Upper lobe of right lung (tissue), 1 donor: ENCODE results near the gene FOXO1. TPM values are rescaled to one million over a fixed set of nuclear protein-coding genes. Genes with fewer than 3 reads are reported as not detected.

ENCODE experiments used
- ATAC-seq: fragments of 200-7000 bp; cut with Tn5 transposase; one replicate; pipeline ENCODE4 v1.9.1; 2020; ENCODE audit warnings: mild to moderate bottlenecking, moderate library complexity
- DNase-seq: peaks from one replicate; pipeline ENCODE4 v3.0.0-alpha.2; 2020
- H3K27ac ChIP-seq: fragments of 200-600 bp; one replicate; pipeline ENCODE4 v1.8.0; 2022
- H3K27me3 ChIP-seq: fragments of 200-600 bp; one replicate; pipeline ENCODE4 v1.8.0; 2022; ENCODE audit warnings: mild to moderate bottlenecking
- H3K36me3 ChIP-seq: fragments of 200-600 bp; one replicate; pipeline ENCODE4 v1.8.0; 2022
- H3K4me1 ChIP-seq: fragments of 200-600 bp; one replicate; pipeline ENCODE4 v1.8.0; 2022
- H3K4me3 ChIP-seq: fragments of 200-600 bp; one replicate; pipeline ENCODE4 v1.8.0; 2022; ENCODE audit warnings: mild to moderate bottlenecking
- H3K9me3 ChIP-seq: fragments of 200-600 bp; one replicate; pipeline ENCODE4 v1.8.0; 2022
- CTCF ChIP-seq: fragments of 200-600 bp; IDR thresholded peaks from one replicate; pipeline ENCODE4 v1.8.0; 2022; ENCODE audit warnings: antibody characterized with exemption
- intact Hi-C: fragments of 100-400 bp; cut with DNase I; formaldehyde crosslinking; loops from one replicate; pipeline ENCODE4 v1.11.0; 2022
- total RNA-seq: library from RNA; stranded (reverse); fragmentation: NEBNext Ultra II Directional; extraction: Animal tissue kit (Norgen Biotek cat#: 25700); gene quantifications from one replicate; pipeline ENCODE4 v1.2.1, GENCODE V29; 2021
- donor health status: DM: no; HTN: yes; CAD: no; lungs with severe emphysema.

Gene FOXO1
- total RNA-seq, 1 donor from 2014 or later = 29.4 TPM

- peaks cover 39% of the 10 kb centered on the region for H3K4me1 ChIP-seq
Measured at GRCh38 chr13:40651866-40652587, 14.4 kb downstream of the FOXO1 start.

GRCh38 chr13:40648841-40649240, 17.6 kb downstream of the FOXO1 start:
- no peak for TF ChIP-seq CTCF
- intact Hi-C loops = no loop called here
- H3K9me3 ChIP-seq = no peaks in the 10 kb centered on the region
- H3K27me3 ChIP-seq = no peaks in the 10 kb centered on the region
- no peak overlapping the region for H3K4me3 ChIP-seq
- no peak for ATAC-seq
- peaks cover 55% of the 10 kb centered on the region for H3K4me1 ChIP-seq
- no peaks in the 10 kb centered on the region for H3K36me3 ChIP-seq
- DNase-seq = no peak
- H3K27ac ChIP-seq = no peak overlapping the region

More at GRCh38 chr13:40651866-40652587, 14.4 kb downstream of the FOXO1 start:
- no peaks in the 10 kb centered on the region for H3K27me3 ChIP-seq
- no peak overlapping the region for H3K27ac ChIP-seq
- no peak for TF ChIP-seq CTCF
- no peak for ATAC-seq
- DNase-seq = no peak
- no peak overlapping the region for H3K4me3 ChIP-seq
- no peaks in the 10 kb centered on the region for H3K9me3 ChIP-seq
- H3K36me3 ChIP-seq = no peaks in the 10 kb centered on the region
- intact Hi-C loops = no loop called here

- DNase-seq (no peak), ATAC-seq (no peak)
- TF ChIP-seq CTCF = no peak
- no peak overlapping the region for H3K4me3 ChIP-seq
- H3K27ac ChIP-seq = no peak overlapping the region
- H3K27me3 ChIP-seq = no peaks in the 10 kb centered on the region
- H3K4me1 ChIP-seq = peaks cover 47% of the 10 kb centered on the region
- no peaks in the 10 kb centered on the region for H3K36me3 ChIP-seq
- no peaks in the 10 kb centered on the region for H3K9me3 ChIP-seq
- intact Hi-C loops = no loop called here
Measured at GRCh38 chr13:40648040-40648439, 18.4 kb downstream of the FOXO1 start.

GRCh38 chr13:40644838-40645604, 21.4 kb downstream of the FOXO1 start:
- H3K27me3 ChIP-seq = no peaks in the 10 kb centered on the region
- no peak overlapping the region for H3K4me3 ChIP-seq
- ATAC-seq (no peak), DNase-seq (no peak)
- no peak overlapping the region for H3K27ac ChIP-seq
- no peaks in the 10 kb centered on the region for H3K36me3 ChIP-seq
- TF ChIP-seq CTCF = no peak
- peaks cover 44% of the 10 kb centered on the region for H3K4me1 ChIP-seq
- H3K9me3 ChIP-seq = no peaks in the 10 kb centered on the region
- intact Hi-C loops = no loop called here

- no peaks in the 10 kb centered on the region for H3K27me3 ChIP-seq
- no peak for TF ChIP-seq CTCF
- DNase-seq (no peak), ATAC-seq (no peak)
- H3K27ac ChIP-seq = no peak overlapping the region
- no peak overlapping the region for H3K4me3 ChIP-seq
- peaks cover 48% of the 10 kb centered on the region for H3K4me1 ChIP-seq
- H3K36me3 ChIP-seq = no peaks in the 10 kb centered on the region
- H3K9me3 ChIP-seq = no peaks in the 10 kb centered on the region
- intact Hi-C loops = no loop called here
Measured at GRCh38 chr13:40640845-40641458, 25.5 kb downstream of the FOXO1 start.
